MM.1S (cell line): ENCODE measurements around the gene ATAD3B.
"Not testable (repeated sequence)": the region's sequence is repeated elsewhere in the genome, so short reads cannot be mapped to it uniquely, and the experiment has no call there.

ENCODE experiments used
- CTCF ChIP-seq: fragments of 300-600 bp; sonication (generic); IDR thresholded peaks from 2 replicates; pipeline ENCODE4 v1.5.1; 2016; ENCODE audit warnings: antibody characterized with exemption, low read length, mixed read lengths
- EZH2 ChIP-seq: fragments of 300-600 bp; sonication (generic); optimal IDR thresholded peaks from 2 replicates; pipeline ENCODE3; 2017; ENCODE audit warnings: low read depth, mild to moderate bottlenecking, antibody characterized with exemption, low read length, mixed read lengths

GRCh38 chr1:1508775-1509464, 37.4 kb downstream of the ATAD3B start:
- not testable (repeated sequence) for TF ChIP-seq EZH2, CTCF
